Fibroblast of lung (primary cell): ENCODE data around the gene HOXA1.

Experiments used
- CTCF ChIP-seq, 2 donors: IDR thresholded peaks in 1 of 2; conservative IDR thresholded peaks in 1 of 2; 1 replicate in 1 of 2; 2 replicates in 1 of 2; pipeline ENCODE4 v1.5.1; 2011 to 2012; ENCODE audit warnings: low read length in 2 of 2, control low read depth in 1 of 2, inconsistent platforms in 1 of 2, low read depth in 1 of 2, mild to moderate bottlenecking in 1 of 2
- EZH2 ChIP-seq: IDR thresholded peaks from 2 replicates; pipeline ENCODE4 v1.5.1; 2012; ENCODE audit warnings: low read length, control low read depth, mild to moderate bottlenecking; ENCODE audit errors: missing control alignments

DNA sequence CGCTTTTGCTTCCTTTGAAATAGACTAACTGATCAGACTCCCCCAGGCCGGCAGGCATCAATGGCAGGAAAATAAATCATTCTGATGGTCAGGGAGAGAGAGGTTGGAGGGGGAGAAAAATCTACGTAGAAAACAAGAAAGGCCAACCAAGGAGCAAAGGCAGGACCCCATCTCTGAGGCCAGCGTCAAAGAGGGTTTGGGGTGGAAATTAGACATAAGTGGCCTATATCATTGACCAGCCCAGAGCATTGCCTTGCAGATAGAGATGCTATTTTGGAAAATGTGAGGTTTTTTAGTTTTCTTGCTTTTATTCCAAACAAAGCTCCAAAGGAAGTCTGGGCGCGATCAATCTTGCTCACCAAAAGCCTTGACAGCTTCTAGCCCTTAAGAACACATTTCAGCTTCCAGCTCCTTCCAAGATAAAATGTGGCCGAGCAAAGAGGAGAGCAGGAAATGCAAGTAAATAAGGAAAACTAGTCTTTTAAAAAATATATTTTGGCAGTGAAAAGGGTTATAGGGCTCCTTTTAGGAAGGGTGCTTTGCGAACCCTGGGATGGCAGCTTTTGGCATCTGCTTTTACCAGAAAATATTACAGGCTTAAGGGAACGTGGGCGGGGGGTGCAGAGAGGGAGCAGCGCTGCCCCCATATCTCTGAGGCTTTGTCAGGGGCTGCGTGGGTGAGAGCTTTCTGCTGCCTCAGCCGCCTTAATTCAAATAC is 8.7 kb upstream of the HOXA1 start:
- no peak for TF ChIP-seq CTCF (conservative IDR thresholded peaks at IDR 0.05 in 1 of 2, IDR thresholded peaks at IDR 0.05 in 1 of 2; ENCODE audit: low read depth in 1 of 2, low read length in 2 of 2)
- TF ChIP-seq EZH2: no peak
